Prostate gland (tissue), 2 donors: ENCODE results near the gene DLG2.
"Not testable (repeated sequence)": the region's sequence is repeated elsewhere in the genome, so short reads cannot be mapped to it uniquely, and the experiment has no call there.

Source experiments
- POLR2A ChIP-seq: fragments of 450-650 bp; IDR thresholded peaks from one replicate; pipeline ENCODE4 v1.6.1; 2016; ENCODE audit warnings: antibody characterized with exemption, mild to moderate bottlenecking
- TF ChIP-seq, protein P1 (sequence below), 4 experiments: fragments of 200-600 bp in 2 of 4; fragments of 450-650 bp in 2 of 4; sonication (generic) in 2 of 4; IDR thresholded peaks; 1 replicate in 3 of 4; 2 replicates in 1 of 4; pipeline ENCODE4 v1.5.1; 2016 to 2019; ENCODE audit warnings: antibody characterized with exemption in 4 of 4, mild to moderate bottlenecking in 2 of 4, moderate library complexity in 2 of 4

DNA sequence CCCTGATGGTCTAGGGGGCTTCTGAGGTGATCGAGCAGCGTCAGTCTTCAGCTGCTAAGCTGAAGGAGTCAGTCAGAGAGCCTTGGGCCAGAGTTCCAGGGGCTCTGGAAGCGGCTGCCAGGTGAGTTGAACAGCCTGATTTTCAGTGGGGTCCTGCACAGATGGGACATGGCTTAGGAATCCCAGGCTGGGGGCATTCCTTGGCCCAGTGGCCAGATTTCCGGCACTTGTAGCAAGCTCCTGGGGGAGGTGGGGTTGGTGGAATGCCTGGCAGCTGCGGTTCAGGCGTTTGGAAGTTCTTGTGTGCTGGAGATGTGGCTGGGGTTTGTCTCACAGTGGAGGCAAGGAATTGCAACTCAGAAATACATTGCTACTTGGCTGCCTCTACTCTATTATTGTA, 2192.3 kb downstream of the DLG2 start:
- TF ChIP-seq, protein P1, sequence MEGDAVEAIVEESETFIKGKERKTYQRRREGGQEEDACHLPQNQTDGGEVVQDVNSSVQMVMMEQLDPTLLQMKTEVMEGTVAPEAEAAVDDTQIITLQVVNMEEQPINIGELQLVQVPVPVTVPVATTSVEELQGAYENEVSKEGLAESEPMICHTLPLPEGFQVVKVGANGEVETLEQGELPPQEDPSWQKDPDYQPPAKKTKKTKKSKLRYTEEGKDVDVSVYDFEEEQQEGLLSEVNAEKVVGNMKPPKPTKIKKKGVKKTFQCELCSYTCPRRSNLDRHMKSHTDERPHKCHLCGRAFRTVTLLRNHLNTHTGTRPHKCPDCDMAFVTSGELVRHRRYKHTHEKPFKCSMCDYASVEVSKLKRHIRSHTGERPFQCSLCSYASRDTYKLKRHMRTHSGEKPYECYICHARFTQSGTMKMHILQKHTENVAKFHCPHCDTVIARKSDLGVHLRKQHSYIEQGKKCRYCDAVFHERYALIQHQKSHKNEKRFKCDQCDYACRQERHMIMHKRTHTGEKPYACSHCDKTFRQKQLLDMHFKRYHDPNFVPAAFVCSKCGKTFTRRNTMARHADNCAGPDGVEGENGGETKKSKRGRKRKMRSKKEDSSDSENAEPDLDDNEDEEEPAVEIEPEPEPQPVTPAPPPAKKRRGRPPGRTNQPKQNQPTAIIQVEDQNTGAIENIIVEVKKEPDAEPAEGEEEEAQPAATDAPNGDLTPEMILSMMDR (IDR thresholded peaks at IDR 0.05) = not testable (repeated sequence)
- not testable (repeated sequence) for TF ChIP-seq POLR2A
